ENCODE results near the gene DLGAP3.
"Not testable (repeated sequence)": the region's sequence is repeated elsewhere in the genome, so short reads cannot be mapped to it uniquely, and the experiment has no call there.

The DLGAP3 gene

GRCh38 chr1:34929497-34929852 is at the start of gene DLGAP3:
TSS of gene DLGAP3 (minus strand) at chr1:34929650. CDS start at chr1:34905383, 24,267 bp downstream.
- peak; percentile 62 for DNase-seq

GRCh38 chr1:34978921-34979320 is 49.5 kb upstream of the DLGAP3 start:
- DNase-seq: no peak

GRCh38 chr1:34977858-34978257 is 48.4 kb upstream of the DLGAP3 start:
- DNase-seq: peak; percentile 78

- DNase-seq: no peak
Observed at GRCh38 chr1:34977210-34977471, 47.7 kb upstream of the DLGAP3 start.

GRCh38 chr1:34976384-34977209 is 47.1 kb upstream of the DLGAP3 start:
- no peak for DNase-seq

GRCh38 chr1:34975771-34976170 is 46.3 kb upstream of the DLGAP3 start:
- DNase-seq: no peak

GRCh38 chr1:34975338-34975737 is 45.9 kb upstream of the DLGAP3 start:
- DNase-seq: peak; percentile 64

- DNase-seq: no peak
Observed at GRCh38 chr1:34974626-34975025, 45.2 kb upstream of the DLGAP3 start.

GRCh38 chr1:34973326-34973725 is 43.9 kb upstream of the DLGAP3 start:
- DNase-seq: no peak

GRCh38 chr1:34970829-34971228 is 41.4 kb upstream of the DLGAP3 start:
- DNase-seq: no peak

GRCh38 chr1:34970220-34970735 is 40.8 kb upstream of the DLGAP3 start:
- no peak for DNase-seq

GRCh38 chr1:34968297-34968696 is 38.8 kb upstream of the DLGAP3 start:
- DNase-seq: not testable (repeated sequence)

GRCh38 chr1:34967672-34968071 is 38.2 kb upstream of the DLGAP3 start:
- not testable (repeated sequence) for DNase-seq

GRCh38 chr1:34965597-34965996 is 36.1 kb upstream of the DLGAP3 start:
- DNase-seq: no peak

- DNase-seq: no peak
Observed at GRCh38 chr1:34950428-34950827, 21.0 kb upstream of the DLGAP3 start.

GRCh38 chr1:34948739-34949138 is 19.3 kb upstream of the DLGAP3 start:
- not testable (repeated sequence) for DNase-seq

GRCh38 chr1:34947641-34948314 is 18.3 kb upstream of the DLGAP3 start:
- not testable (repeated sequence) for DNase-seq

- DNase-seq: no peak
Observed at GRCh38 chr1:34946211-34946610, 16.8 kb upstream of the DLGAP3 start.

GRCh38 chr1:34941798-34942197 is 12.3 kb upstream of the DLGAP3 start:
- DNase-seq: not testable (repeated sequence)

GRCh38 chr1:34930702-34931071 is 1.2 kb upstream of the DLGAP3 start:
- no peak for DNase-seq

- DNase-seq: peak; percentile 59
Observed at GRCh38 chr1:34929853-34930701, 627 bp upstream of the DLGAP3 start.

- peak; percentile 56 for DNase-seq
Observed at GRCh38 chr1:34928699-34929496, 552 bp downstream of the DLGAP3 start.

All from islet precursor cell (in vitro differentiated cells).